Upper lobe of right lung (tissue), 1 donor: ENCODE data around the gene JMY. TPM values are rescaled to one million over a fixed set of nuclear protein-coding genes. Genes with fewer than 3 reads are reported as not detected.

ENCODE experiments used
- ATAC-seq: fragments of 200-7000 bp; cut with Tn5 transposase; one replicate; pipeline ENCODE4 v1.9.1; 2020; ENCODE audit warnings: mild to moderate bottlenecking, moderate library complexity
- DNase-seq: peaks from one replicate; pipeline ENCODE4 v3.0.0-alpha.2; 2020
- H3K27ac ChIP-seq: fragments of 200-600 bp; one replicate; pipeline ENCODE4 v1.8.0; 2022
- H3K27me3 ChIP-seq: fragments of 200-600 bp; one replicate; pipeline ENCODE4 v1.8.0; 2022; ENCODE audit warnings: mild to moderate bottlenecking
- H3K36me3 ChIP-seq: fragments of 200-600 bp; one replicate; pipeline ENCODE4 v1.8.0; 2022
- H3K4me1 ChIP-seq: fragments of 200-600 bp; one replicate; pipeline ENCODE4 v1.8.0; 2022
- H3K4me3 ChIP-seq: fragments of 200-600 bp; one replicate; pipeline ENCODE4 v1.8.0; 2022; ENCODE audit warnings: mild to moderate bottlenecking
- H3K9me3 ChIP-seq: fragments of 200-600 bp; one replicate; pipeline ENCODE4 v1.8.0; 2022
- intact Hi-C: fragments of 100-400 bp; cut with DNase I; formaldehyde crosslinking; loops from one replicate; pipeline ENCODE4 v1.11.0; 2022
- total RNA-seq: library from RNA; stranded (reverse); fragmentation: NEBNext Ultra II Directional; extraction: Animal tissue kit (Norgen Biotek cat#: 25700); gene quantifications from one replicate; pipeline ENCODE4 v1.2.1, GENCODE V29; 2021
- TF ChIP-seq, protein P1 (sequence below): fragments of 200-600 bp; IDR thresholded peaks from one replicate; pipeline ENCODE4 v1.8.0; 2022; ENCODE audit warnings: antibody characterized with exemption
- donor health status: DM: no; HTN: yes; CAD: no; lungs with severe emphysema.

JMY gene
- total RNA-seq, 1 donor from 2014 or later: 10.9 TPM

DNA sequence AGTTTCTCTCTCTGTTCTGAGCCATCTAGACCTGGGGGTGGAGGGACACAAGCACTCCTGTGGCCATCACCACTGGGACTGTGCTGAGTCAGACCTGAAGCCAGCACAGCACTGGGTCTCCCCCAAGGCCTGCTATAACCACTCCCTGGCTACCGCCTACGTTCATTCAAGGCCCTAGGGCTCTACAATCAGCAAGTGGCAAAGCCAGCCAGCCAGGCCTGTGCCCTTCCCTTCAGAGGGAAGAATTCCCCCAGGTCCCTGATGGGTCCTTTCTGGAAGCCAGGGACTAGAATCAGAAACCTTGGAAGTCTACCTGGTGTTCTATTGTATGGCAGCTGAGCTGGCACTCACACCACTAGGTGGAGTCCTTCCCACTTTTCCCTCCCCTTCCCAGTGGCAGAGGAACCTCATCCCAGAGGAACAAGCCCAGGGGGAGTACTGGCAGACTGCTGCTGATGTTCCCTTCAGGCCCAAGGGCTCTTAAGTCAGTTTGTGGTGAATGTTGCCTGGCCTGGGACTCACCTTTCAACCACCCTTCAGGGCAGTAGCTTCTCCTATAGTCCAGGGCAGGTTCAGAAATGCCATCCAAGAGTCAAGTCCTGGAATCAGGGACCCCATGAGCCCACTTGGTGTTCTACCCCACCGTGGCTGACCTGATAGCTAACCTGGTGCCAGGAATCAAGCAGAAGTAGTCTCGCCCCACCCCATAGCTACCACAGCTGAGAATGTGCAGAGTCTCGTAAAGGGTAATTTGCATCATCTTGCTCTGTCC lies 20.0 kb downstream of the JMY start:
- Histone ChIP-seq H3K27me3 (no peaks in the 10 kb centered on the region), H3K4me3 (no peak overlapping the region), H3K4me1 (no peaks in the 10 kb centered on the region), H3K36me3 (no peaks in the 10 kb centered on the region), H3K9me3 (no peaks in the 10 kb centered on the region), H3K27ac (no peak overlapping the region)
- DNase-seq (no peak), ATAC-seq (peak; percentile 79)
- intact Hi-C loops: no loop called here
- TF ChIP-seq, protein P1, sequence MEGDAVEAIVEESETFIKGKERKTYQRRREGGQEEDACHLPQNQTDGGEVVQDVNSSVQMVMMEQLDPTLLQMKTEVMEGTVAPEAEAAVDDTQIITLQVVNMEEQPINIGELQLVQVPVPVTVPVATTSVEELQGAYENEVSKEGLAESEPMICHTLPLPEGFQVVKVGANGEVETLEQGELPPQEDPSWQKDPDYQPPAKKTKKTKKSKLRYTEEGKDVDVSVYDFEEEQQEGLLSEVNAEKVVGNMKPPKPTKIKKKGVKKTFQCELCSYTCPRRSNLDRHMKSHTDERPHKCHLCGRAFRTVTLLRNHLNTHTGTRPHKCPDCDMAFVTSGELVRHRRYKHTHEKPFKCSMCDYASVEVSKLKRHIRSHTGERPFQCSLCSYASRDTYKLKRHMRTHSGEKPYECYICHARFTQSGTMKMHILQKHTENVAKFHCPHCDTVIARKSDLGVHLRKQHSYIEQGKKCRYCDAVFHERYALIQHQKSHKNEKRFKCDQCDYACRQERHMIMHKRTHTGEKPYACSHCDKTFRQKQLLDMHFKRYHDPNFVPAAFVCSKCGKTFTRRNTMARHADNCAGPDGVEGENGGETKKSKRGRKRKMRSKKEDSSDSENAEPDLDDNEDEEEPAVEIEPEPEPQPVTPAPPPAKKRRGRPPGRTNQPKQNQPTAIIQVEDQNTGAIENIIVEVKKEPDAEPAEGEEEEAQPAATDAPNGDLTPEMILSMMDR: peak; percentile 38

DNA sequence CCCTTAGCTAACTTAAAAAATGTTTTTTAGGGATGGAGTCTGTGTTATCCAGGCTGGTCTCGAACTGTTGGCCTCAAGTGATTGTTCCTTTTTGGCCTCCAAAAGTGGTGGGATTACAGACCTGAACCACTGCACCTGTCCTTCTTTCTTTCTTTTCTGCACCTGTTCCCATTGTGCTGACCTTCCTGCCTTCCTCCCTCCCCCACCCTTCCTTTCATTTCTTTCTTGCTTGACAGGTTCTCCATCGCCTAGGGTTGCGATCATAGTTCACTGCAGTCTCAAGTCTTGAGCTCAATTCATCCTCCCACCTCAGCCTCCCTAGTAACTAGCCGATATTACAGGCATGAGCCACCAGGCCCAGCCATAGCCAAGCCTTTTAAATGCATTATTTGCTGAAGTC lies 20.6 kb downstream of the JMY start:
- Histone ChIP-seq H3K36me3 (no peaks in the 10 kb centered on the region), H3K4me1 (no peaks in the 10 kb centered on the region), H3K4me3 (no peak overlapping the region), H3K27me3 (no peaks in the 10 kb centered on the region), H3K9me3 (no peaks in the 10 kb centered on the region), H3K27ac (no peak overlapping the region)
- ATAC-seq (no peak), DNase-seq (no peak)
- intact Hi-C loops: no loop called here
- TF ChIP-seq, protein P1: no peak

- Histone ChIP-seq H3K27me3 (no peaks in the 10 kb centered on the region), H3K27ac (no peak overlapping the region), H3K4me1 (no peaks in the 10 kb centered on the region), H3K9me3 (no peaks in the 10 kb centered on the region), H3K4me3 (no peak overlapping the region), H3K36me3 (no peaks in the 10 kb centered on the region)
- DNase-seq: no peak
- intact Hi-C loops: no loop called here
- TF ChIP-seq, protein P1: no peak
- ATAC-seq: no peak
Observed at GRCh38 chr5:79257314-79257713, 21.4 kb downstream of the JMY start.

- no peak overlapping the region for H3K27ac ChIP-seq
- no peaks in the 10 kb centered on the region for H3K4me1 ChIP-seq
- intact Hi-C loops: no loop called here
- H3K9me3 ChIP-seq: no peaks in the 10 kb centered on the region
- no peaks in the 10 kb centered on the region for H3K36me3 ChIP-seq
- H3K27me3 ChIP-seq: no peaks in the 10 kb centered on the region
- no peak for ATAC-seq
- DNase-seq: no peak
- H3K4me3 ChIP-seq: no peak overlapping the region
- TF ChIP-seq, protein P1: no peak
Observed at GRCh38 chr5:79258801-79259200, 22.9 kb downstream of the JMY start.

GRCh38 chr5:79259383-79259782 lies 23.5 kb downstream of the JMY start:
- no peaks in the 10 kb centered on the region for H3K4me1 ChIP-seq
- H3K4me3 ChIP-seq: no peak overlapping the region
- no peaks in the 10 kb centered on the region for H3K9me3 ChIP-seq
- H3K27ac ChIP-seq: no peak overlapping the region
- no peaks in the 10 kb centered on the region for H3K27me3 ChIP-seq
- ATAC-seq (no peak), DNase-seq (no peak)
- intact Hi-C loops: no loop called here
- no peaks in the 10 kb centered on the region for H3K36me3 ChIP-seq
- TF ChIP-seq, protein P1: no peak
